ENCODE data around the gene CEP128.
"Not testable (repeated sequence)": the region's sequence is repeated elsewhere in the genome, so short reads cannot be mapped to it uniquely, and the experiment has no call there.

CEP128 gene

GRCh38 chr14:80955416-80955941, 13.9 kb upstream of the CEP128 start, which contains the start of gene TSHR:
Gene TSHR, plus strand, starts transcription at chr14:80955621. Its CDS starts 60 bp downstream, at chr14:80955681.
- Histone ChIP-seq H4K20me1 (ENCODE audit: insufficient read depth, low read length) (no peaks in the 10 kb centered on the region), H3K4me1 (ENCODE audit: low read length) (peaks cover 47% of the 10 kb centered on the region), H3K4me3 (ENCODE audit: low read length) (peak within 1 kb of the TSS; percentile 70), H3K4me2 (ENCODE audit: low read length) (peak within 1 kb of the TSS; percentile 76), H3K9me3 (ENCODE audit: insufficient read depth, low read length) (no peaks in the 10 kb centered on the region), H3K27ac (ENCODE audit: low read length) (no peak within 1 kb of the TSS), H3K27me3 (ENCODE audit: low read depth, low read length) (no peaks in the 10 kb centered on the region), H3K9ac (ENCODE audit: low read length) (0 out of 2 replicates have a peak within 1 kb of the TSS, but pooled peaks have one; percentile 19), H3K79me2 (ENCODE audit: low read length) (no peaks in the 10 kb centered on the region), H2AFZ (ENCODE audit: low read depth, low read length) (no peak within 1 kb of the TSS), H3K36me3 (replicated peaks; ENCODE audit: low read depth, low read length) (no peaks in the 10 kb centered on the region)
- TF ChIP-seq EZH2phosphoT487 (IDR thresholded peaks at IDR 0.05; ENCODE audit: low read depth) = no peak
- TF ChIP-seq, protein P1, sequence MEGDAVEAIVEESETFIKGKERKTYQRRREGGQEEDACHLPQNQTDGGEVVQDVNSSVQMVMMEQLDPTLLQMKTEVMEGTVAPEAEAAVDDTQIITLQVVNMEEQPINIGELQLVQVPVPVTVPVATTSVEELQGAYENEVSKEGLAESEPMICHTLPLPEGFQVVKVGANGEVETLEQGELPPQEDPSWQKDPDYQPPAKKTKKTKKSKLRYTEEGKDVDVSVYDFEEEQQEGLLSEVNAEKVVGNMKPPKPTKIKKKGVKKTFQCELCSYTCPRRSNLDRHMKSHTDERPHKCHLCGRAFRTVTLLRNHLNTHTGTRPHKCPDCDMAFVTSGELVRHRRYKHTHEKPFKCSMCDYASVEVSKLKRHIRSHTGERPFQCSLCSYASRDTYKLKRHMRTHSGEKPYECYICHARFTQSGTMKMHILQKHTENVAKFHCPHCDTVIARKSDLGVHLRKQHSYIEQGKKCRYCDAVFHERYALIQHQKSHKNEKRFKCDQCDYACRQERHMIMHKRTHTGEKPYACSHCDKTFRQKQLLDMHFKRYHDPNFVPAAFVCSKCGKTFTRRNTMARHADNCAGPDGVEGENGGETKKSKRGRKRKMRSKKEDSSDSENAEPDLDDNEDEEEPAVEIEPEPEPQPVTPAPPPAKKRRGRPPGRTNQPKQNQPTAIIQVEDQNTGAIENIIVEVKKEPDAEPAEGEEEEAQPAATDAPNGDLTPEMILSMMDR (IDR thresholded peaks at IDR 0.05; ENCODE audit: low read depth, low read length) = no peak

- Histone ChIP-seq H3K36me3 (replicated peaks; ENCODE audit: low read depth, low read length) (no peaks in the 10 kb centered on the region), H3K4me1 (ENCODE audit: low read length) (peaks cover 41% of the 10 kb centered on the region), H4K20me1 (ENCODE audit: insufficient read depth, low read length) (no peaks in the 10 kb centered on the region), H3K4me3 (ENCODE audit: low read length) (peak overlapping the region; percentile 70), H3K9ac (ENCODE audit: low read length) (0 out of 2 replicates have a peak overlapping the region, but pooled peaks have one; percentile 19), H3K79me2 (ENCODE audit: low read length) (no peaks in the 10 kb centered on the region), H3K9me3 (ENCODE audit: insufficient read depth, low read length) (no peaks in the 10 kb centered on the region), H3K4me2 (ENCODE audit: low read length) (peak overlapping the region; percentile 76), H3K27me3 (ENCODE audit: low read depth, low read length) (no peaks in the 10 kb centered on the region), H3K27ac (ENCODE audit: low read length) (no peak overlapping the region), H2AFZ (ENCODE audit: low read depth, low read length) (no peak overlapping the region)
- TF ChIP-seq EZH2phosphoT487 (IDR thresholded peaks at IDR 0.05; ENCODE audit: low read depth) = no peak
- TF ChIP-seq, protein P1 (IDR thresholded peaks at IDR 0.05; ENCODE audit: low read depth, low read length) = peak; percentile 74
Measured at GRCh38 chr14:80954687-80955299, 13.3 kb upstream of the CEP128 start.

DNA sequence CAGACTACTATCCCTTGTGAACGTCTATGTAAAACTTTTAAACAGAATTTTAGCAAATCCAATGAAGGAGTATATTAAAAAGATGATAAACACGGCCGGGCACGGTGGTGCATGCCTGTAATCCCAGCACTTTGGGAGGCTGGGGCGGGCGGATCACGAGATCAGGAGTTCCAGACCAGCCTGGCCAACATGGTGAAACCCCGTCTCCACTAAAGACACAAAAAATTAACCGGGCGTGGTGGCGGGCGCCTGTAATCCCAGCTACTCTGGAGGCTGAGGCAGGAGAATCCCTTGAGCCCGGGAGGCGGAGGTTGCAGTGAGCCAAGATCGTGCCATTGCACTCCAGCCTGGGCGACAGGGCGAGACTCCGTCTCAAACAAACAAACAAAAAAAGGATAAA, 11.7 kb upstream of the CEP128 start:
- not testable (repeated sequence) for H3K4me2 ChIP-seq (ENCODE audit: low read length); H2AFZ ChIP-seq (ENCODE audit: low read depth, low read length); H3K36me3 ChIP-seq (replicated peaks; ENCODE audit: low read depth, low read length); H4K20me1 ChIP-seq (ENCODE audit: insufficient read depth, low read length); H3K27me3 ChIP-seq (ENCODE audit: low read depth, low read length); H3K79me2 ChIP-seq (ENCODE audit: low read length); H3K27ac ChIP-seq (ENCODE audit: low read length); H3K9ac ChIP-seq (ENCODE audit: low read length); H3K9me3 ChIP-seq (ENCODE audit: insufficient read depth, low read length); H3K4me3 ChIP-seq (ENCODE audit: low read length)
- peaks cover 30% of the 10 kb centered on the region for H3K4me1 ChIP-seq (ENCODE audit: low read length)

DNA sequence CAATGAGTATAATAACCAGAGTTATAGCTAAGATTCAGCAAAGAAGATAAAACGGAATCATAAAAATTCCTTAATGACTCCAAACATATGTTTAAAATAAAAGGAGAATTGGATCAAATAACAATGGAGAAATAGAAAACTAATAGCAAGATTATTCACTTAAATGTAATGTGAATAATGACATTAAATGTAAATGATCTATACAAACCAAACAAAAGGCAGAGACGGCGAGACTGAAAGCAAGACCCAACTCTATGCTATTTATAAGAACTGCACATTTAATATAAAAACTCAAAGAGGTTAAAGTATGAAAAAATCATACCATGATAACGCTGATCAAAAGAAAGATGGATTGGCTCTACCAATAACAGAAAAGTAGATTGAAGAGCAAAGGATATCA, 10.0 kb upstream of the CEP128 start:
- no peak overlapping the region for H3K9ac ChIP-seq (ENCODE audit: low read length)
- H4K20me1 ChIP-seq (ENCODE audit: insufficient read depth, low read length) = no peaks in the 10 kb centered on the region
- H3K4me3 ChIP-seq (ENCODE audit: low read length) = no peak overlapping the region
- no peak overlapping the region for H3K4me2 ChIP-seq (ENCODE audit: low read length)
- H2AFZ ChIP-seq (ENCODE audit: low read depth, low read length) = no peak overlapping the region
- no peaks in the 10 kb centered on the region for H3K36me3 ChIP-seq (replicated peaks; ENCODE audit: low read depth, low read length)
- no peaks in the 10 kb centered on the region for H3K27me3 ChIP-seq (ENCODE audit: low read depth, low read length)
- no peak overlapping the region for H3K27ac ChIP-seq (ENCODE audit: low read length)
- peaks cover 30% of the 10 kb centered on the region for H3K4me1 ChIP-seq (ENCODE audit: low read length)
- no peaks in the 10 kb centered on the region for H3K9me3 ChIP-seq (ENCODE audit: insufficient read depth, low read length)
- TF ChIP-seq, protein P1 (IDR thresholded peaks at IDR 0.05; ENCODE audit: low read depth, low read length) = no peak
- TF ChIP-seq EZH2phosphoT487 (IDR thresholded peaks at IDR 0.05; ENCODE audit: low read depth) = no peak
- H3K79me2 ChIP-seq (ENCODE audit: low read length) = no peaks in the 10 kb centered on the region
